Tibial nerve (tissue), 3 donors: Measurements from ENCODE around the gene ATG12.

Experiments used
- CTCF ChIP-seq, 5 experiments: fragments of 200-600 bp in 3 of 5; fragments of 450-650 bp in 2 of 5; sonication (generic) in 3 of 5; IDR thresholded peaks; one replicate each; pipeline ENCODE4 v1.5.1; 2016 to 2019; ENCODE audit warnings: antibody characterized with exemption in 5 of 5, mild to moderate bottlenecking in 3 of 5, moderate library complexity in 2 of 5
- POLR2A ChIP-seq, 2 donors: fragments of 450-650 bp; IDR thresholded peaks; one replicate each; pipeline ENCODE4 v1.6.1; 2017; ENCODE audit warnings: antibody characterized with exemption in 2 of 2, mild to moderate bottlenecking in 2 of 2, moderate library complexity in 2 of 2

GRCh38 chr5:115840873-115841272, 492 bp downstream of the ATG12 start:
- TF ChIP-seq CTCF (IDR thresholded peaks at IDR 0.05) (no peak), POLR2A (IDR thresholded peaks at IDR 0.05) (no peak)
